ENCODE data around the gene EXOC1L.

The EXOC1L gene

DNA sequence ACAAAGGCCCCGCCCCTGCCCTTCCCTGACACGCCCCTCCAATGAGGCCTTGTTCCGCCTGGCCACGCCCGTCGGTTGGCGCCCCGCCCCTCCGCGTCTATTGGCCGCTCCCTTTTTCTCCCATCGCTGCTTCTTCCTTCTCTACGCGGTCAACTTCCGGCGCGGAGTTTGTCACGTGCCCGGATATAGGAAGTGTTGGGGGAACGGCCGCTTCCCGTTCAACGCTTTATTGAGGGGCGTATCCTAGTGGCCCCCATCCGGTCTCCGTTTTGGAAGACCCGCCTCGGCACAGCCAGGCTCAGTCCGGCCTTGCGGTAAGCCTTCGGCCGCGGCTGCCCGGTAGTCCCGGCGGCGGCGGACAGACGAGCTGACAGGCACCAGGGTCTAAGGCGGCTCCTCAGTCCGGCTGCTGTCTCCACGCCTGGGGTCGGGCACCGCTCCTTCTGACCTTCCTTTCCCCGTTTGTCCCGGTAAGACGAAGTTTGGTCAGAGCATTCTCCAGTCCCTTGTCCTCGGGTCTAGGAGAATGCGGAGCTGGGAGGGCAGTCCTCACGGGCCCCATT, 34.0 kb downstream of the EXOC1L start, which contains the start of gene EXOC1:
Gene EXOC1, plus strand, starts transcription at position 165 of the 563 bp plus-strand sequence. CDS start 4,676 bp downstream, outside the sequence.
- 0% methylated on average over 50 of the region's 50 CpGs for WGBS, 2 experiments
- Histone ChIP-seq H3K9me3 (ENCODE audit: control insufficient read depth, low read length) (no peaks in the 10 kb centered on the region), H3K4me1 (ENCODE audit: control insufficient read depth, insufficient read depth, low read length) (no peaks in the 10 kb centered on the region), H3K27ac (ENCODE audit: insufficient read depth, low read depth, low read length, poor library complexity, severe bottlenecking) (peak within 1 kb of the TSS; percentile 6), H3K36me3 (ENCODE audit: control insufficient read depth, insufficient read depth, low read length) (no peaks in the 10 kb centered on the region), H3K4me3 (ENCODE audit: insufficient read depth, low read depth, low read length) (peak within 1 kb of the TSS; percentile 88), H3K27me3 (ENCODE audit: control insufficient read depth, insufficient read depth, low read length, poor library complexity, severe bottlenecking) (peaks cover 31% of the 10 kb centered on the region)

GRCh38 chr4:55854129-55854528, 34.5 kb downstream of the EXOC1L start:
- 26 to 36% methylated on average over 5 to 7 of the region's 7 CpGs for WGBS, 2 experiments
- Histone ChIP-seq H3K4me1 (ENCODE audit: control insufficient read depth, insufficient read depth, low read length) (no peaks in the 10 kb centered on the region), H3K27me3 (ENCODE audit: control insufficient read depth, insufficient read depth, low read length, poor library complexity, severe bottlenecking) (peaks cover 31% of the 10 kb centered on the region), H3K9me3 (ENCODE audit: control insufficient read depth, low read length) (no peaks in the 10 kb centered on the region), H3K36me3 (ENCODE audit: control insufficient read depth, insufficient read depth, low read length) (no peaks in the 10 kb centered on the region), H3K4me3 (ENCODE audit: insufficient read depth, low read depth, low read length) (peak overlapping the region; percentile 88), H3K27ac (ENCODE audit: insufficient read depth, low read depth, low read length, poor library complexity, severe bottlenecking) (peak overlapping the region; percentile 6)

GRCh38 chr4:55857586-55857985, 38.0 kb downstream of the EXOC1L start:
- Histone ChIP-seq H3K4me3 (ENCODE audit: insufficient read depth, low read depth, low read length) (no peak overlapping the region), H3K4me1 (ENCODE audit: control insufficient read depth, insufficient read depth, low read length) (no peaks in the 10 kb centered on the region), H3K27ac (ENCODE audit: insufficient read depth, low read depth, low read length, poor library complexity, severe bottlenecking) (no peak overlapping the region), H3K9me3 (ENCODE audit: control insufficient read depth, low read length) (no peaks in the 10 kb centered on the region), H3K36me3 (ENCODE audit: control insufficient read depth, insufficient read depth, low read length) (no peaks in the 10 kb centered on the region), H3K27me3 (ENCODE audit: control insufficient read depth, insufficient read depth, low read length, poor library complexity, severe bottlenecking) (peaks cover 13% of the 10 kb centered on the region)
- WGBS, 2 experiments, result no CpG with 5 or more reads among the region's 1 CpG

DNA sequence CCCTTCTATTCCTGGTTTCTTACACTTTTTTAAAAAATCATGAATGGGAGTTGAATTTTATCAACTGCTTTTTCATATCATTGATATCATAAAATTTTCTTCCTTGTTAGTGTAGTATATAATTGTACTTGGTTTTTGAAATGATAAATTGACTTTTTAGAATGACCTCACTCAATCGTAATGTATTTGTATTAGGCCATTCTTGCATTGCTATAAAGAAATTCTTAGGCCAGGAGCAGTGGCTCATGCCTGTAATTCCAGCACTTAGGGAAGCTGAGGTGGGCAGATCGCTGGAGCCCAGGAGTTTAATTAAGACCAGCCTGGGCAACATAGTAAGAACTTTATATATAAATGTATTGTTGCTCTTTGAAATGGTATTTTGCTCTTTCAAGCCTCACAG, 40.1 kb downstream of the EXOC1L start:
- no peaks in the 10 kb centered on the region for H3K4me1 ChIP-seq (ENCODE audit: control insufficient read depth, insufficient read depth, low read length)
- 91 to 95% methylated on average over 2 of the region's 2 CpGs for WGBS, 2 experiments
- H3K27me3 ChIP-seq (ENCODE audit: control insufficient read depth, insufficient read depth, low read length, poor library complexity, severe bottlenecking), result peaks cover 8% of the 10 kb centered on the region
- no peak overlapping the region for H3K4me3 ChIP-seq (ENCODE audit: insufficient read depth, low read depth, low read length)
- no peaks in the 10 kb centered on the region for H3K36me3 ChIP-seq (ENCODE audit: control insufficient read depth, insufficient read depth, low read length)
- no peak overlapping the region for H3K27ac ChIP-seq (ENCODE audit: insufficient read depth, low read depth, low read length, poor library complexity, severe bottlenecking)
- no peaks in the 10 kb centered on the region for H3K9me3 ChIP-seq (ENCODE audit: control insufficient read depth, low read length)

DNA sequence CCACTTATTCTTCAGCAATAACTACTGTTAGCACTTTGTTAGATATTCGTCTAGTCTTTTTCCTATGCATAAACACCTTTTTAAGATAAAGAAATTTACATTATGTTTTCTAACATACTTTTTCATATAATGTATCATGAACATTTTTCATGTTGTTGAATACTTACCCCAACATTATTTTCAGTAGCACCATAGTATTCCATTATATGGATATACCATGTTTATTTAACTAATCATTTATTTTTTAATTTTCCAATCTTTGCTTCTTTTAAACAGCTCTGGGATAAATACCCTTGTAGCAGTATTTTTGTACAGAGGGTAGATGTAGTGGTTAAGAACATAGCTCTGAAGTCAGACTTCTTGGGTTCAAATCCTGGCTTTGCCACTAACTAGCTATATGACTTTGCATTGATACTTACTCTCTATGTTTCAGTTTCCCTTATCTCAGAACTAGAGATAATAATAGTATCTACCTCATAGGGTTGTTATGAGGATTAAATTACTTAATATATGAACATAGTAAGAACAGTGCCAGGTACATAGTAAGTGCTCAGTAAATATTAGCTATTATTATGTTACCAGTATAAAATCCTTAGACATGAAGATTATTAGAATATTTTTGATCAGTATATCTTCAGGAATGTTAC, 45.1 kb downstream of the EXOC1L start:
- no peaks in the 10 kb centered on the region for H3K27me3 ChIP-seq (ENCODE audit: control insufficient read depth, insufficient read depth, low read length, poor library complexity, severe bottlenecking)
- H3K4me3 ChIP-seq (ENCODE audit: insufficient read depth, low read depth, low read length), result no peak overlapping the region
- WGBS, 2 experiments, result 100% methylated on average over 1 of the region's 1 CpG; no CpG with 5 or more reads in 1 of the 2 experiments
- H3K27ac ChIP-seq (ENCODE audit: insufficient read depth, low read depth, low read length, poor library complexity, severe bottlenecking), result no peak overlapping the region
- H3K36me3 ChIP-seq (ENCODE audit: control insufficient read depth, insufficient read depth, low read length), result no peaks in the 10 kb centered on the region
- no peaks in the 10 kb centered on the region for H3K4me1 ChIP-seq (ENCODE audit: control insufficient read depth, insufficient read depth, low read length)
- no peaks in the 10 kb centered on the region for H3K9me3 ChIP-seq (ENCODE audit: control insufficient read depth, low read length)

GRCh38 chr4:55865228-55865806, 45.7 kb downstream of the EXOC1L start:
- 96 to 100% methylated on average over 2 of the region's 2 CpGs for WGBS, 2 experiments
- H3K27me3 ChIP-seq (ENCODE audit: control insufficient read depth, insufficient read depth, low read length, poor library complexity, severe bottlenecking), result no peaks in the 10 kb centered on the region
- no peak overlapping the region for H3K4me3 ChIP-seq (ENCODE audit: insufficient read depth, low read depth, low read length)
- no peak overlapping the region for H3K27ac ChIP-seq (ENCODE audit: insufficient read depth, low read depth, low read length, poor library complexity, severe bottlenecking)
- H3K36me3 ChIP-seq (ENCODE audit: control insufficient read depth, insufficient read depth, low read length), result no peaks in the 10 kb centered on the region
- H3K9me3 ChIP-seq (ENCODE audit: control insufficient read depth, low read length), result no peaks in the 10 kb centered on the region
- no peaks in the 10 kb centered on the region for H3K4me1 ChIP-seq (ENCODE audit: control insufficient read depth, insufficient read depth, low read length)

- Histone ChIP-seq H3K36me3 (ENCODE audit: control insufficient read depth, insufficient read depth, low read length) (no peaks in the 10 kb centered on the region), H3K4me3 (ENCODE audit: insufficient read depth, low read depth, low read length) (no peak overlapping the region), H3K9me3 (ENCODE audit: control insufficient read depth, low read length) (no peaks in the 10 kb centered on the region), H3K4me1 (ENCODE audit: control insufficient read depth, insufficient read depth, low read length) (no peaks in the 10 kb centered on the region), H3K27ac (ENCODE audit: insufficient read depth, low read depth, low read length, poor library complexity, severe bottlenecking) (no peak overlapping the region), H3K27me3 (ENCODE audit: control insufficient read depth, insufficient read depth, low read length, poor library complexity, severe bottlenecking) (no peaks in the 10 kb centered on the region)
- WGBS, 2 experiments, result 78 to 88% methylated on average over 1 of the region's 2 CpGs
These were observed 46.8 kb downstream of the EXOC1L start for GRCh38 chr4:55866290-55866907.

DNA sequence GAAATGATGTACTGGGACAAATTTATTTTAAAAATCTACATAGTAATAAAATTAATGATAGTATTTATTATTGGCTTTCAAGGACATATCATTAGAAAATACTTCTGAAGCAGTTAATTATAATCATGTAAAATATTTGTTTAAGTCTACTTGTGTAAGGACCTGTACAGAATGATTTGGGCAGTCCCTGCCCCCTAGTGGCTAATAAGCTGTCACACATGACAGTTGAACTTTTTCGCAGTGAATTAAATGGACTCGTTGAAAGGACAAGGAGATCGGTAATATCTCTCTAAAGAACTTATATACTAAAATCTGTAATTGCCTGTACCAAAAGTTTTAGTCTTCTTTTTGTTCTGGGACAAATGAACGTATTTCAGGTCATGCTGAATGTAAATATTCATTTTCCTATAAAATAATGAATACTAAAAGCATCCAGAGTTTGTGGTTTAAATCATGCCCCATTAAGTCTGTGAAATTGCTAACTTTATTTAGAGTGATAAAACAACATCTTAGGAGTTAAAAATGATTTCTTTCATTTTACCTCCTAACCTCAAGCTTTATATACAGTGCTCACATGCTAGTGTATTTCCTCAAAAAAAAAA, 47.5 kb downstream of the EXOC1L start:
- Histone ChIP-seq H3K4me3 (ENCODE audit: insufficient read depth, low read depth, low read length) (no peak overlapping the region), H3K9me3 (ENCODE audit: control insufficient read depth, low read length) (no peaks in the 10 kb centered on the region), H3K27ac (ENCODE audit: insufficient read depth, low read depth, low read length, poor library complexity, severe bottlenecking) (no peak overlapping the region), H3K36me3 (ENCODE audit: control insufficient read depth, insufficient read depth, low read length) (no peaks in the 10 kb centered on the region), H3K27me3 (ENCODE audit: control insufficient read depth, insufficient read depth, low read length, poor library complexity, severe bottlenecking) (no peaks in the 10 kb centered on the region), H3K4me1 (ENCODE audit: control insufficient read depth, insufficient read depth, low read length) (no peaks in the 10 kb centered on the region)
- 38 to 72% methylated on average over 1 to 3 of the region's 4 CpGs for WGBS, 2 experiments

- Histone ChIP-seq H3K4me1 (ENCODE audit: control insufficient read depth, insufficient read depth, low read length) (no peaks in the 10 kb centered on the region), H3K27ac (ENCODE audit: insufficient read depth, low read depth, low read length, poor library complexity, severe bottlenecking) (no peak overlapping the region), H3K36me3 (ENCODE audit: control insufficient read depth, insufficient read depth, low read length) (no peaks in the 10 kb centered on the region), H3K4me3 (ENCODE audit: insufficient read depth, low read depth, low read length) (no peak overlapping the region), H3K27me3 (ENCODE audit: control insufficient read depth, insufficient read depth, low read length, poor library complexity, severe bottlenecking) (no peaks in the 10 kb centered on the region), H3K9me3 (ENCODE audit: control insufficient read depth, low read length) (no peaks in the 10 kb centered on the region)
- WGBS, 2 experiments, result 96 to 98% methylated on average over 1 of the region's 1 CpG
These were observed 49.0 kb downstream of the EXOC1L start for GRCh38 chr4:55868581-55869090.

Measured in ectodermal cell (in vitro differentiated cells).